HepG2 (cell line): ENCODE measurements around the gene LEPR. TPM values are rescaled to one million over a fixed set of nuclear protein-coding genes. Genes with fewer than 3 reads are reported as not detected.

Experiments used
- ARNT ChIP-seq: fragments of 450-650 bp; IDR thresholded peaks from 2 replicates; pipeline ENCODE4 v1.6.1; 2017
- GPN1 ChIP-seq: sonication (generic); formaldehyde crosslinking; IDR thresholded peaks from 2 replicates; pipeline ENCODE4 v1.5.1; 2020; ENCODE audit warnings: missing genetic modification reagents, borderline replicate concordance
- HMG20B ChIP-seq: conservative IDR thresholded peaks from 2 replicates; pipeline ENCODE4 v1.6.1; 2016; ENCODE audit warnings: missing genetic modification reagents, missing compliant biosample characterization
- MTF1 ChIP-seq: sonication (generic); formaldehyde crosslinking; IDR thresholded peaks from 2 replicates; pipeline ENCODE4 v1.5.0; 2020; ENCODE audit warnings: missing genetic modification reagents
- SP1 ChIP-seq, 2 experiments: fragments of 450-650 bp in 1 of 2; sonication (generic) in 1 of 2; formaldehyde crosslinking in 1 of 2; IDR thresholded peaks; 2 replicates each; pipeline versions ENCODE4 v1.4.0 to v1.6.1; 2016 to 2020; ENCODE audit warnings: missing genetic modification reagents in 1 of 2
- TAF1 ChIP-seq: sonication (generic); formaldehyde crosslinking; IDR thresholded peaks from 2 replicates; pipeline ENCODE4 v1.4.0; 2020; ENCODE audit warnings: missing genetic modification reagents
- ZBTB46 ChIP-seq: sonication (generic); formaldehyde crosslinking; IDR thresholded peaks from 2 replicates; pipeline ENCODE4 v1.4.0; 2020; ENCODE audit warnings: mild to moderate bottlenecking, missing genetic modification reagents, borderline replicate concordance
- ZNF263 ChIP-seq: sonication (generic); formaldehyde crosslinking; IDR thresholded peaks from 2 replicates; pipeline ENCODE4 v1.4.0; 2020; ENCODE audit warnings: missing genetic modification reagents
- ZNF432 ChIP-seq: sonication (generic); formaldehyde crosslinking; IDR thresholded peaks from 2 replicates; pipeline ENCODE4 v1.5.0; 2020; ENCODE audit warnings: missing genetic modification reagents, mild to moderate bottlenecking, borderline replicate concordance
- ZNF619 ChIP-seq: sonication (generic); formaldehyde crosslinking; IDR thresholded peaks from 2 replicates; pipeline ENCODE4 v1.4.0; 2020; ENCODE audit warnings: mild to moderate bottlenecking, missing genetic modification reagents
- ZNF775 ChIP-seq: sonication (generic); formaldehyde crosslinking; IDR thresholded peaks from 2 replicates; pipeline ENCODE4 v1.4.0; 2020; ENCODE audit warnings: missing genetic modification reagents, mild to moderate bottlenecking, moderate library complexity, borderline replicate concordance
- ZNF816 ChIP-seq: sonication (generic); formaldehyde crosslinking; IDR thresholded peaks from 2 replicates; pipeline ENCODE4 v1.8.0; 2022; ENCODE audit warnings: missing genetic modification reagents, mild to moderate bottlenecking, borderline replicate concordance
- ZSCAN12 ChIP-seq: sonication (generic); formaldehyde crosslinking; IDR thresholded peaks from 2 replicates; pipeline ENCODE4 v1.9.0; 2021; ENCODE audit warnings: mild to moderate bottlenecking, missing genetic modification reagents
- polyA plus RNA-seq, 8 experiments: library from polyadenylated mRNA; depleted of rRNA in 3 of 8; stranded (reverse) in 7 of 8; unstranded in 1 of 8; fragments of >200 nt; fragmentation: Illumina TruSeq in 4 of 8; extraction: Trizol in 4 of 8; gene quantifications; 2 replicates each; pipeline versions ENCODE4 v1.2.1 to v1.2.3, GENCODE V29; 2011 to 2016; ENCODE audit warnings: low read depth in 4 of 8, missing spikeins in 1 of 8, mixed read lengths in 1 of 8; ENCODE audit not compliant: insufficient read depth in 1 of 8
- total RNA-seq, 5 experiments: library from RNA; depleted of rRNA; stranded (reverse); fragments of >200 nt; fragmentation: Illumina TruSeq; extraction: Trizol; gene quantifications; 2 replicates each; pipeline ENCODE4 v1.2.3, GENCODE V29; 2016; ENCODE audit warnings: low read depth in 1 of 5
- TF ChIP-seq, protein P1 (sequence below): sonication (generic); formaldehyde crosslinking; IDR thresholded peaks from 2 replicates; pipeline ENCODE4 v1.4.0; 2020; ENCODE audit warnings: missing genetic modification reagents, borderline replicate concordance
- TF ChIP-seq, protein P2 (sequence below): sonication (generic); formaldehyde crosslinking; IDR thresholded peaks from 2 replicates; pipeline ENCODE4 v1.4.0; 2020; ENCODE audit warnings: missing genetic modification reagents
- TF ChIP-seq, protein P3 (sequence below): sonication (generic); formaldehyde crosslinking; IDR thresholded peaks from 2 replicates; pipeline ENCODE4 v1.5.0; 2020; ENCODE audit warnings: missing genetic modification reagents
- TF ChIP-seq, protein P4 (sequence below): IDR thresholded peaks from 2 replicates; pipeline ENCODE4 v1.6.1; 2012; ENCODE audit warnings: low read length, improper control_type of control experiment
- TF ChIP-seq, protein P5 (sequence below): sonication (generic); formaldehyde crosslinking; IDR thresholded peaks from 2 replicates; pipeline ENCODE4 v1.8.0; 2022; ENCODE audit warnings: mild to moderate bottlenecking, missing genetic modification reagents; ENCODE audit not compliant: insufficient replicate concordance

Gene LEPR
- total and polyA plus RNA-seq, 2 of the 13 experiments (the other 11 are each of a cell fraction or from before 2014, with no cell fraction given) = 0.60 to 1.7 TPM

DNA sequence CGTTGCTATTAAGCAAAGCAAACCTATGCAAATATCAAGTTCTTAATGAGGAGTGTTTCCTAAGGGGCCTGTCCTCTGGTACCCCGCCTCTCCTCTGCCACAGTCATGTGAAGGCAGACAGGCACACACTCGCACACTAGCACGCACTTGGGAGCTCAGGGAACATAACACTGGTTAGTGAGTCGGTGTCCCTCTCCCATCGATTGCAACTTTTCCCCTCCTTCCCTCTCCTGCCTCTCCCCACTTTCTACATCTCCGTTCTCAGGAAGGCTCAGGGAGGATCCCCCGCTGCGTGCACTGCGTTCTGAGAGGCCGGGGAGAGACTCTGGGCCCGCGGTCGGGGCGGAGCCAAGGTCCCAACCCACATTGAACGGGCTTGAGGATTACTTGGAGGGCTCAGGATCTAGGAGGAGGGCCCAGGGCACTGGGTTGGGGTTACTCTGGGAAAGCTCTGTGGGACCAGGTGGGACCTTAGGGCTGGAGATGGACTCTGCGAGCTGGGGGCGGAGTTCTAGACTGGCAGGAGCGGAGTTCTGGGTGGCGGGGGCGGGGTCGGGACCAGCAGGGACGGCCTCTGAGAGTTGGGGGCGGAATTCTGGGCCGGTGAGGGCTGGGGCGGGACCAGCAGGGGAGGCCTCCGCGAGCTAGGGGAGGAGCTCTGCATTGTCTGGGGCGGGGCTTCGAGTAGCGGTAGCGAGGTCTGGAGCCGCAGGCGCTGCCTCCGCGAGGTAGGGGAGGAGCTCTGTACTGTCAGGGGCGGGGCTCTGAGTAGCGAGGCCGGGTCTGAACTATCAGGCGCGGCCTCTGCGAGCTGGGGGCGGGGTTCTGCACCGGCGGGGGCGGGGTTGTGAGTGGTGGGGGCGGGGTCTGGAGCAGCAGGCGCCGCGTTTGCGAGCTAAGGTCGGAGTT is 533 bp upstream of the LEPR start (continued):
- TF ChIP-seq, protein P1, sequence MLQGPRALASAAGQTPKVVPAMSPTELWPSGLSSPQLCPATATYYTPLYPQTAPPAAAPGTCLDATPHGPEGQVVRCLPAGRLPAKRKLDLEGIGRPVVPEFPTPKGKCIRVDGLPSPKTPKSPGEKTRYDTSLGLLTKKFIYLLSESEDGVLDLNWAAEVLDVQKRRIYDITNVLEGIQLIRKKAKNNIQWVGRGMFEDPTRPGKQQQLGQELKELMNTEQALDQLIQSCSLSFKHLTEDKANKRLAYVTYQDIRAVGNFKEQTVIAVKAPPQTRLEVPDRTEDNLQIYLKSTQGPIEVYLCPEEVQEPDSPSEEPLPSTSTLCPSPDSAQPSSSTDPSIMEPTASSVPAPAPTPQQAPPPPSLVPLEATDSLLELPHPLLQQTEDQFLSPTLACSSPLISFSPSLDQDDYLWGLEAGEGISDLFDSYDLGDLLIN = no peak
- TF ChIP-seq TAF1 (CRISPR knock-in tag) (peak; percentile 31; the same call in 1 of the 2 replicates), ZNF619 (CRISPR knock-in tag) (no peak), SP1 (IDR thresholded peaks at IDR 0.05) (no peak), SP1 (CRISPR knock-in tag; IDR thresholded peaks at IDR 0.05) (no peak), HMG20B (no peak), ZNF432 (CRISPR knock-in tag) (no peak), MTF1 (no peak), GPN1 (CRISPR knock-in tag) (no peak), ZBTB46 (no peak), ZNF263 (CRISPR knock-in tag) (0 out of 2 replicates have a peak, but pooled peaks have one; percentile 31), ZNF816 (CRISPR knock-in tag) (no peak), ZSCAN12 (CRISPR knock-in tag) (no peak), ARNT (no peak), ZNF775 (CRISPR knock-in tag) (0 out of 2 replicates have a peak, but pooled peaks have one; percentile 78)
- TF ChIP-seq, protein P2, sequence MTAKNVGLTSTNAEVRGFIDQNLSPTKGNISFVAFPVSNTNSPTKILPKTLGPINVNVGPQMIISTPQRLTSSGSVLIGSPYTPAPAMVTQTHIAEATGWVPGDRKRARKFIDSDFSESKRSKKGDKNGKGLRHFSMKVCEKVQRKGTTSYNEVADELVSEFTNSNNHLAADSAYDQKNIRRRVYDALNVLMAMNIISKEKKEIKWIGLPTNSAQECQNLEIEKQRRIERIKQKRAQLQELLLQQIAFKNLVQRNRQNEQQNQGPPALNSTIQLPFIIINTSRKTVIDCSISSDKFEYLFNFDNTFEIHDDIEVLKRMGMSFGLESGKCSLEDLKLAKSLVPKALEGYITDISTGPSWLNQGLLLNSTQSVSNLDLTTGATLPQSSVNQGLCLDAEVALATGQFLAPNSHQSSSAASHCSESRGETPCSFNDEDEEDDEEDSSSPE (CRISPR knock-in tag) = no peak
- TF ChIP-seq, protein P3, sequence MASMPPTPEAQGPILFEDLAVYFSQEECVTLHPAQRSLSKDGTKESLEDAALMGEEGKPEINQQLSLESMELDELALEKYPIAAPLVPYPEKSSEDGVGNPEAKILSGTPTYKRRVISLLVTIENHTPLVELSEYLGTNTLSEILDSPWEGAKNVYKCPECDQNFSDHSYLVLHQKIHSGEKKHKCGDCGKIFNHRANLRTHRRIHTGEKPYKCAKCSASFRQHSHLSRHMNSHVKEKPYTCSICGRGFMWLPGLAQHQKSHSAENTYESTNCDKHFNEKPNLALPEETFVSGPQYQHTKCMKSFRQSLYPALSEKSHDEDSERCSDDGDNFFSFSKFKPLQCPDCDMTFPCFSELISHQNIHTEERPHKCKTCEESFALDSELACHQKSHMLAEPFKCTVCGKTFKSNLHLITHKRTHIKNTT = no peak
- TF ChIP-seq, protein P4, sequence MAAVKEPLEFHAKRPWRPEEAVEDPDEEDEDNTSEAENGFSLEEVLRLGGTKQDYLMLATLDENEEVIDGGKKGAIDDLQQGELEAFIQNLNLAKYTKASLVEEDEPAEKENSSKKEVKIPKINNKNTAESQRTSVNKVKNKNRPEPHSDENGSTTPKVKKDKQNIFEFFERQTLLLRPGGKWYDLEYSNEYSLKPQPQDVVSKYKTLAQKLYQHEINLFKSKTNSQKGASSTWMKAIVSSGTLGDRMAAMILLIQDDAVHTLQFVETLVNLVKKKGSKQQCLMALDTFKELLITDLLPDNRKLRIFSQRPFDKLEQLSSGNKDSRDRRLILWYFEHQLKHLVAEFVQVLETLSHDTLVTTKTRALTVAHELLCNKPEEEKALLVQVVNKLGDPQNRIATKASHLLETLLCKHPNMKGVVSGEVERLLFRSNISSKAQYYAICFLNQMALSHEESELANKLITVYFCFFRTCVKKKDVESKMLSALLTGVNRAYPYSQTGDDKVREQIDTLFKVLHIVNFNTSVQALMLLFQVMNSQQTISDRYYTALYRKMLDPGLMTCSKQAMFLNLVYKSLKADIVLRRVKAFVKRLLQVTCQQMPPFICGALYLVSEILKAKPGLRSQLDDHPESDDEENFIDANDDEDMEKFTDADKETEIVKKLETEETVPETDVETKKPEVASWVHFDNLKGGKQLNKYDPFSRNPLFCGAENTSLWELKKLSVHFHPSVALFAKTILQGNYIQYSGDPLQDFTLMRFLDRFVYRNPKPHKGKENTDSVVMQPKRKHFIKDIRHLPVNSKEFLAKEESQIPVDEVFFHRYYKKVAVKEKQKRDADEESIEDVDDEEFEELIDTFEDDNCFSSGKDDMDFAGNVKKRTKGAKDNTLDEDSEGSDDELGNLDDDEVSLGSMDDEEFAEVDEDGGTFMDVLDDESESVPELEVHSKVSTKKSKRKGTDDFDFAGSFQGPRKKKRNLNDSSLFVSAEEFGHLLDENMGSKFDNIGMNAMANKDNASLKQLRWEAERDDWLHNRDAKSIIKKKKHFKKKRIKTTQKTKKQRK = no peak
- TF ChIP-seq, protein P5, sequence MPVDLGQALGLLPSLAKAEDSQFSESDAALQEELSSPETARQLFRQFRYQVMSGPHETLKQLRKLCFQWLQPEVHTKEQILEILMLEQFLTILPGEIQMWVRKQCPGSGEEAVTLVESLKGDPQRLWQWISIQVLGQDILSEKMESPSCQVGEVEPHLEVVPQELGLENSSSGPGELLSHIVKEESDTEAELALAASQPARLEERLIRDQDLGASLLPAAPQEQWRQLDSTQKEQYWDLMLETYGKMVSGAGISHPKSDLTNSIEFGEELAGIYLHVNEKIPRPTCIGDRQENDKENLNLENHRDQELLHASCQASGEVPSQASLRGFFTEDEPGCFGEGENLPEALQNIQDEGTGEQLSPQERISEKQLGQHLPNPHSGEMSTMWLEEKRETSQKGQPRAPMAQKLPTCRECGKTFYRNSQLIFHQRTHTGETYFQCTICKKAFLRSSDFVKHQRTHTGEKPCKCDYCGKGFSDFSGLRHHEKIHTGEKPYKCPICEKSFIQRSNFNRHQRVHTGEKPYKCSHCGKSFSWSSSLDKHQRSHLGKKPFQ (CRISPR knock-in tag) = no peak
